ENCODE data around the gene SLC4A9. TPM values are rescaled to one million over a fixed set of nuclear protein-coding genes. Genes with fewer than 3 reads are reported as not detected.

Gene SLC4A9
- total and polyA plus RNA-seq, 2 experiments from 2014 or later, result not detected

- no peak overlapping the region for H3K27ac ChIP-seq
- peaks cover 4% of the 10 kb centered on the region for H3K4me1 ChIP-seq (ENCODE audit: low read depth)
- H3K9me3 ChIP-seq (ENCODE audit: low read depth), result no peaks in the 10 kb centered on the region
- no peak overlapping the region for H3K4me3 ChIP-seq
- peaks cover 10% of the 10 kb centered on the region for H3K27me3 ChIP-seq
- DNase-seq (ENCODE audit: low read depth in 1 of 2, low spot score in 1 of 2), result no peak
- H3K36me3 ChIP-seq, result no peaks in the 10 kb centered on the region
- TF ChIP-seq CTCF (IDR thresholded peaks at IDR 0.05; ENCODE audit: low read depth, low read length), result no peak
Observed at GRCh38 chr5:140347360-140347759, 12.6 kb upstream of the SLC4A9 start.

- TF ChIP-seq CTCF (IDR thresholded peaks at IDR 0.05; ENCODE audit: low read depth, low read length), result no peak
- Histone ChIP-seq H3K4me1 (ENCODE audit: low read depth) (peaks cover 4% of the 10 kb centered on the region), H3K36me3 (no peaks in the 10 kb centered on the region), H3K27ac (no peak overlapping the region), H3K9me3 (ENCODE audit: low read depth) (no peaks in the 10 kb centered on the region), H3K4me3 (no peak overlapping the region), H3K27me3 (peaks cover 10% of the 10 kb centered on the region)
- no peak for DNase-seq (ENCODE audit: low read depth in 1 of 2, low spot score in 1 of 2)
Observed at GRCh38 chr5:140348104-140348503, 11.9 kb upstream of the SLC4A9 start.

GRCh38 chr5:140349244-140349643 lies 10.8 kb upstream of the SLC4A9 start:
- Histone ChIP-seq H3K27ac (no peak overlapping the region), H3K9me3 (ENCODE audit: low read depth) (no peaks in the 10 kb centered on the region), H3K27me3 (peaks cover 10% of the 10 kb centered on the region), H3K4me3 (no peak overlapping the region), H3K4me1 (ENCODE audit: low read depth) (peaks cover 4% of the 10 kb centered on the region), H3K36me3 (no peaks in the 10 kb centered on the region)
- DNase-seq (ENCODE audit: low read depth in 1 of 2, low spot score in 1 of 2), result no peak
- TF ChIP-seq CTCF (IDR thresholded peaks at IDR 0.05; ENCODE audit: low read depth, low read length), result no peak

- H3K4me3 ChIP-seq, result no peak overlapping the region
- H3K9me3 ChIP-seq (ENCODE audit: low read depth), result no peaks in the 10 kb centered on the region
- TF ChIP-seq CTCF (IDR thresholded peaks at IDR 0.05; ENCODE audit: low read depth, low read length), result peak; percentile 80
- no peaks in the 10 kb centered on the region for H3K27me3 ChIP-seq
- peak; percentile 79 to 82 for DNase-seq (ENCODE audit: low read depth in 1 of 2, low spot score in 1 of 2)
- H3K4me1 ChIP-seq (ENCODE audit: low read depth), result peaks cover 4% of the 10 kb centered on the region
- no peaks in the 10 kb centered on the region for H3K36me3 ChIP-seq
- H3K27ac ChIP-seq, result no peak overlapping the region
Observed at GRCh38 chr5:140351609-140352334, 8.2 kb upstream of the SLC4A9 start.

GRCh38 chr5:140355546-140355945 lies 4.4 kb upstream of the SLC4A9 start:
- no peak for TF ChIP-seq CTCF (IDR thresholded peaks at IDR 0.05; ENCODE audit: low read depth, low read length)
- no peak overlapping the region for H3K27ac ChIP-seq
- no peak for DNase-seq (ENCODE audit: low read depth in 1 of 2, low spot score in 1 of 2)
- H3K27me3 ChIP-seq, result no peaks in the 10 kb centered on the region
- H3K4me1 ChIP-seq (ENCODE audit: low read depth), result no peaks in the 10 kb centered on the region
- H3K9me3 ChIP-seq (ENCODE audit: low read depth), result no peaks in the 10 kb centered on the region
- no peak overlapping the region for H3K4me3 ChIP-seq
- no peaks in the 10 kb centered on the region for H3K36me3 ChIP-seq

Measured in cardiac muscle cell (in vitro differentiated cells and primary cell).